ENCODE measurements around the gene BPHL.
"Not testable (repeated sequence)": the region's sequence is repeated elsewhere in the genome, so short reads cannot be mapped to it uniquely, and the experiment has no call there.

Gene BPHL

DNA sequence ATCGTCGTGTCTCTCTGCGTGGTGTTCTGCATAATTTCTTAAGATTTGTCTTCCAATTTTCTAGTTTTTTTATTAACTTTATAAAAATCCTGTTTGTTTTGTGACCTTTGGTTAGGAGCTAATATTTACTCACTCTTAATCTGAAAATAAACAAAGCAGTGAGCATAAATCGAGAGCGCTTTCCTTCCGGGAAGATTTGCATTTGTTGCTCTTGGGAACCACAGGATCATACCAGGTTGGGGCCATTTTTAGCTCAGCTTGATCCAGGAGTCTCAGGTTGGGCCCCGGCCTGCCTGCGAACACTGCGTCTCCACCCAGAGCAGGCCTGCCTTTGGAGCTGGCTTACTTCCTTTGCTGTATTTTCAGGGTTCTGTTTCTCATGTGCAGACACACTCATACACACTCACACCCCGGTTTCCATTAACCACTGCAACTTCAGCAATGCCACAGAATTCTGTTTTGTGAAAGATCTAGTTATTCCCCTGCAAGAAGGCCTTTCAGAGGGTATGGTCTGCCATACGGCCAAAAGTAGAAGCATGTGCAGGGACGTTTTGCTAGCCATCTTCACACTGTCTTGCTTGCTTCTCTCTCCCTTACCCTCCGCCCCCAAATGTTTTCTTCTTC is 17.3 kb downstream of the BPHL start:
- no peak for DNase-seq (ENCODE audit: low read depth, low spot score)
- no peaks in the 10 kb centered on the region for H3K27me3 ChIP-seq (ENCODE audit: insufficient read depth, insufficient read length)
- no peak overlapping the region for H3K4me3 ChIP-seq (ENCODE audit: insufficient read length, low read depth)
- TF ChIP-seq YY1 (IDR thresholded peaks at IDR 0.05; ENCODE audit: insufficient read depth, insufficient read length): no peak
- TF ChIP-seq SUZ12 (IDR thresholded peaks at IDR 0.05; ENCODE audit: extremely low read depth, insufficient read depth, insufficient read length): no peak
- TF ChIP-seq ZNF274 (IDR thresholded peaks at IDR 0.05; ENCODE audit: low read depth, low read length): no peak
- no peaks in the 10 kb centered on the region for H3K9me3 ChIP-seq (ENCODE audit: insufficient read depth, low read length)
- no peak overlapping the region for H3K9ac ChIP-seq (ENCODE audit: insufficient read length, low read depth)
- H3K36me3 ChIP-seq (ENCODE audit: insufficient read depth, insufficient read length, low read length): peaks cover 64% of the 10 kb centered on the region
- H3K4me1 ChIP-seq (ENCODE audit: insufficient read depth, insufficient read length): peaks cover 3% of the 10 kb centered on the region

- no peaks in the 10 kb centered on the region for H3K9me3 ChIP-seq (ENCODE audit: insufficient read depth, low read length)
- no peak overlapping the region for H3K9ac ChIP-seq (ENCODE audit: insufficient read length, low read depth)
- TF ChIP-seq ZNF274 (IDR thresholded peaks at IDR 0.05; ENCODE audit: low read depth, low read length) (no peak), YY1 (IDR thresholded peaks at IDR 0.05; ENCODE audit: insufficient read depth, insufficient read length) (no peak), SUZ12 (IDR thresholded peaks at IDR 0.05; ENCODE audit: extremely low read depth, insufficient read depth, insufficient read length) (no peak)
- H3K27me3 ChIP-seq (ENCODE audit: insufficient read depth, insufficient read length): no peaks in the 10 kb centered on the region
- peaks cover 63% of the 10 kb centered on the region for H3K36me3 ChIP-seq (ENCODE audit: insufficient read depth, insufficient read length, low read length)
- DNase-seq (ENCODE audit: low read depth, low spot score): no peak
- peaks cover 3% of the 10 kb centered on the region for H3K4me1 ChIP-seq (ENCODE audit: insufficient read depth, insufficient read length)
- H3K4me3 ChIP-seq (ENCODE audit: insufficient read length, low read depth): no peak overlapping the region
Measured at GRCh38 chr6:3136292-3137011, 17.9 kb downstream of the BPHL start.

DNA sequence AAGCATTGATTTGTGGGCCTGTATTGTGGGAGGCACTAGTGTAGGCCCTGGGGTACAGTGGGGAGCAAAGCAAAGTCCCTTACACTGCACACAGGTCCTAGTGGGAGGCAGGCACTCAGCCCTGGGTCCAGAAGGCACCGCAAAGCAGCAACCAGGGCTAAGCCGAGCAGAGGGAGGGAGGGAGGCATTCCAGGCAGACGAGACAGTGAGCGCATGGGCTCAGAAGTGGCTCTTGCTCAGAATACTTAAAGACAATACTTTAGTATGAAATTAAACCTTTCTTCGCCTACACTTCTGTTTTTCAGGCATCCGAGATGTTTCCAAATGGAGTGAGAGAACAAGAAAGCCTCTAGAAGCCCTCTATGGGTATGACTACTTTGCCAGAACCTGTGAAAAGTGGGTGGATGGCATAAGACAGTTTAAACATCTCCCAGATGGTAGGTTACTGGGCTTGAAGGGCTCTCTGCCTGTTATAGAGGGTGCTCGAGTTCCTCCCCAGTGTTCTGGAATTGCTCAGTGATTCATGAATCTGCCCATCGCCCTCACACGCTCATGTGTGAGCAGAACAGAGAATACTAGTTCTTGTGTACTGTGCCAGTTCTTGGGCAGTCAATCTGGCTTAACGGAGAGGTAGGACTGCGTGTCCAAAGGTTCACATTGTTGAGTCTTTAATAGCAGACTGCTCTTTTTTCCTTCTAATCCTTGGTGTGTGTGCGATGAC is 18.7 kb downstream of the BPHL start:
- Histone ChIP-seq H3K4me3 (ENCODE audit: insufficient read length, low read depth) (no peak overlapping the region), H3K36me3 (ENCODE audit: insufficient read depth, insufficient read length, low read length) (peaks cover 55% of the 10 kb centered on the region), H3K9me3 (ENCODE audit: insufficient read depth, low read length) (no peaks in the 10 kb centered on the region), H3K9ac (ENCODE audit: insufficient read length, low read depth) (no peak overlapping the region), H3K4me1 (ENCODE audit: insufficient read depth, insufficient read length) (peaks cover 3% of the 10 kb centered on the region), H3K27me3 (ENCODE audit: insufficient read depth, insufficient read length) (no peaks in the 10 kb centered on the region)
- no peak for DNase-seq (ENCODE audit: low read depth, low spot score)
- TF ChIP-seq YY1 (IDR thresholded peaks at IDR 0.05; ENCODE audit: insufficient read depth, insufficient read length) (no peak), SUZ12 (IDR thresholded peaks at IDR 0.05; ENCODE audit: extremely low read depth, insufficient read depth, insufficient read length) (no peak), ZNF274 (IDR thresholded peaks at IDR 0.05; ENCODE audit: low read depth, low read length) (no peak)

GRCh38 chr6:3137873-3138272 is 19.4 kb downstream of the BPHL start:
- H3K4me1 ChIP-seq (ENCODE audit: insufficient read depth, insufficient read length); H3K27me3 ChIP-seq (ENCODE audit: insufficient read depth, insufficient read length); DNase-seq (ENCODE audit: low read depth, low spot score); H3K9ac ChIP-seq (ENCODE audit: insufficient read length, low read depth); H3K9me3 ChIP-seq (ENCODE audit: insufficient read depth, low read length); H3K4me3 ChIP-seq (ENCODE audit: insufficient read length, low read depth): not testable (repeated sequence)
- H3K36me3 ChIP-seq (ENCODE audit: insufficient read depth, insufficient read length, low read length): peaks cover 52% of the 10 kb centered on the region

DNA sequence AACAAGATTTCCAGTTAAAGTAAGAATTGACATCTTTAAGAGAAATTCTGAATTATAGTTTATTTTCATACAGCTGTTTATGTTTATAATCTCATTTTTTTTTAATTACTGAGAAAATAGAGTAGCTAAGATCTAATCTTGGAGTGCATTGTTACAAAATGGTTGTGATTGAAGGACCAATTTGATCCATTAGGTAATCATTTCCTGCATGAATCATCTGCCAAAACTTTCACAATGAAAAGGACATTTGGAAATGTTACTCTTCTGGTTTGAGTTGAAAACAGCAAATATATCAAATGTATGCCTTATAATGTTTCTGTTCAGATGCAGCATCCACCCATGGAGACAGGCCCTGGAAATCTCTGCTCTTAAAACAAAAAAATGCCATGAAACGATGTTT is 19.8 kb downstream of the BPHL start:
- Histone ChIP-seq H3K4me3 (ENCODE audit: insufficient read length, low read depth) (no peak overlapping the region), H3K9ac (ENCODE audit: insufficient read length, low read depth) (no peak overlapping the region), H3K9me3 (ENCODE audit: insufficient read depth, low read length) (no peaks in the 10 kb centered on the region), H3K4me1 (ENCODE audit: insufficient read depth, insufficient read length) (peaks cover 3% of the 10 kb centered on the region), H3K36me3 (ENCODE audit: insufficient read depth, insufficient read length, low read length) (peaks cover 51% of the 10 kb centered on the region), H3K27me3 (ENCODE audit: insufficient read depth, insufficient read length) (no peaks in the 10 kb centered on the region)
- TF ChIP-seq ZNF274 (IDR thresholded peaks at IDR 0.05; ENCODE audit: low read depth, low read length) (no peak), YY1 (IDR thresholded peaks at IDR 0.05; ENCODE audit: insufficient read depth, insufficient read length) (no peak), SUZ12 (IDR thresholded peaks at IDR 0.05; ENCODE audit: extremely low read depth, insufficient read depth, insufficient read length) (no peak)
- DNase-seq (ENCODE audit: low read depth, low spot score): no peak

DNA sequence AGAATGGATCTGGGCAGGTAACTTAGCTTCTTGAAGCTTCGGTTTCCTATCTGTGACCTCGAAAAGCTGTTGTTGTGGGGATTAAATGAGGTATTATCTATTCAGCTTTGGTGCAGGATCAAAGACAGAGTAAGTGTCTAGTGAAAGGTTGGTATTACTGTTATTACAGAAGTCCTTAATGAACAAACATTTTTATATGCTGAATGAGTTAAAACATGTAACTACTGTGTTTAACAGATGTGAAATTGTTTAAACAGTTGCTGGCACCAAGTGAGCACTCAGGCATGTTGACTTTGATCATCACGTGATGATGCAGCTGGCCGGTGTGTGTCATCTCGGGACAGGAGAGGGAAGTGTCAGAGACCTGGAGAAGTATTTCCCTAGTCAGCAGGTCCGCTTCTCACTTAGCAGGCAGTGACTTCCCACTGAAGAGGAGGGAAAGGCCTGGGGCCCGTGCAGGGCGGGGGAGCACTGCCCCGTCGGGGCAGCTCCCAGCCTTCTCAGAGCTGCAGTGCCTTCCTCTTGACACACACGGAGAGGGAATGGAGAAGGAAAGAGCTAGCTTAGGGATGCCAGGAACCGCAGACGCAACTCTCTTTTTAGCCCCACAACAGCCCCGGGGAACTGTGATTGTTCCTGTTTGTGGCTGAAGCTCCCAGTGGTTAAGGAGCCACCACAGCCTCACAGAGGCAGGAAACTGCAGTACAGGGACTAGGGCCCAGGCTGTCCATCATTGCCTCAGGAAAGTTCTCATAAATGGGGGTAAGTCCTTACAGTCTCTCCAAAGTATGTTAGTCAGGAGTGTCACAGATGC is 20.8 kb downstream of the BPHL start:
- DNase-seq (ENCODE audit: low read depth, low spot score): no peak
- Histone ChIP-seq H3K4me1 (ENCODE audit: insufficient read depth, insufficient read length) (peaks cover 3% of the 10 kb centered on the region), H3K27me3 (ENCODE audit: insufficient read depth, insufficient read length) (no peaks in the 10 kb centered on the region), H3K4me3 (ENCODE audit: insufficient read length, low read depth) (no peak overlapping the region), H3K9me3 (ENCODE audit: insufficient read depth, low read length) (no peaks in the 10 kb centered on the region), H3K9ac (ENCODE audit: insufficient read length, low read depth) (no peak overlapping the region), H3K36me3 (ENCODE audit: insufficient read depth, insufficient read length, low read length) (peaks cover 50% of the 10 kb centered on the region)
- TF ChIP-seq ZNF274 (IDR thresholded peaks at IDR 0.05; ENCODE audit: low read depth, low read length): no peak
- TF ChIP-seq YY1 (IDR thresholded peaks at IDR 0.05; ENCODE audit: insufficient read depth, insufficient read length): no peak
- no peak for TF ChIP-seq SUZ12 (IDR thresholded peaks at IDR 0.05; ENCODE audit: extremely low read depth, insufficient read depth, insufficient read length)

DNA sequence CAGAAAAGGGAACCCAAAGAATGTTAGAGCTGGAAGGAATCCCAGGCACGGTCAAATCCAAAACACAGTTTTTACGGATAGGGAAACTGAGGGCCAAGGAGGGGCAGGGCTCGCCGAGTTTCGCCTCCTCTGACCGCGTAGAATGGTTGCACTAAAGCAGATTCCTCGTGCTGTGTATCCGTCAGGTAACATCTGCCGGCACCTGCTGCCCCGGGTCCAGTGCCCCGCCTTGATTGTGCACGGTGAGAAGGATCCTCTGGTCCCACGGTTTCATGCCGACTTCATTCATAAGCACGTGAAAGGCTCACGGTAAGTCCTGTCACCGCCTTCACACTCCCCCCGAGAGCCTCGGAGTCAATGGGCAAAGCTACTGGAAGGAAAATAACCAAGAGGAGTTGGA is 21.7 kb downstream of the BPHL start:
- TF ChIP-seq YY1 (IDR thresholded peaks at IDR 0.05; ENCODE audit: insufficient read depth, insufficient read length): no peak
- no peak for TF ChIP-seq SUZ12 (IDR thresholded peaks at IDR 0.05; ENCODE audit: extremely low read depth, insufficient read depth, insufficient read length)
- no peak for TF ChIP-seq ZNF274 (IDR thresholded peaks at IDR 0.05; ENCODE audit: low read depth, low read length)
- peaks cover 3% of the 10 kb centered on the region for H3K4me1 ChIP-seq (ENCODE audit: insufficient read depth, insufficient read length)
- no peak for DNase-seq (ENCODE audit: low read depth, low spot score)
- no peaks in the 10 kb centered on the region for H3K27me3 ChIP-seq (ENCODE audit: insufficient read depth, insufficient read length)
- H3K9ac ChIP-seq (ENCODE audit: insufficient read length, low read depth): no peak overlapping the region
- H3K9me3 ChIP-seq (ENCODE audit: insufficient read depth, low read length): no peaks in the 10 kb centered on the region
- H3K36me3 ChIP-seq (ENCODE audit: insufficient read depth, insufficient read length, low read length): peaks cover 51% of the 10 kb centered on the region
- no peak overlapping the region for H3K4me3 ChIP-seq (ENCODE audit: insufficient read length, low read depth)
